Body of pancreas (tissue), 4 donors: ENCODE data around the gene IGFBP3. TPM values are rescaled to one million over a fixed set of nuclear protein-coding genes. Genes with fewer than 3 reads are reported as not detected.

Experiments used
- ATAC-seq: fragments of 150-250 bp; one replicate; pipeline ENCODE4 v1.9.1; 2016
- DNase-seq, 4 donors: peaks; one replicate each; pipeline ENCODE4 v3.0.0-alpha.2; 2019
- H3K27ac ChIP-seq, 4 donors: fragments of 200-600 bp; sonication (generic); 1 replicate in 3 of 4; 2 replicates in 1 of 4; pipeline versions ENCODE4 v1.5.1 to v1.6.1; 2016 to 2019; ENCODE audit warnings: mild to moderate bottlenecking in 1 of 4, mixed read lengths in 1 of 4, moderate library complexity in 1 of 4
- H3K27me3 ChIP-seq, 2 donors: fragments of 200-600 bp; sonication (generic); one replicate each; pipeline ENCODE4 v1.6.0; 2016; ENCODE audit warnings: mild to moderate bottlenecking in 1 of 2
- H3K36me3 ChIP-seq, 2 donors: fragments of 200-600 bp; sonication (generic); replicated peaks in 1 of 2; 2 replicates each; pipeline ENCODE4 v1.5.1; 2016; ENCODE audit warnings: low read depth in 2 of 2; ENCODE audit not compliant: insufficient read depth in 1 of 2
- H3K4me1 ChIP-seq: fragments of 200-600 bp; sonication (generic); one replicate; pipeline ENCODE4 v1.6.0; 2016
- H3K4me3 ChIP-seq, 2 donors: fragments of 200-600 bp; sonication (generic); 1 replicate in 1 of 2; 2 replicates in 1 of 2; pipeline ENCODE4 v1.5.1; 2016 to 2019
- H3K9me3 ChIP-seq, 3 donors: fragments of 200-600 bp; sonication (generic); 1 replicate in 2 of 3; 2 replicates in 1 of 3; pipeline ENCODE4 v1.5.1; 2016
- POLR2A ChIP-seq, 3 donors: fragments of 450-650 bp; IDR thresholded peaks; one replicate each; pipeline ENCODE4 v1.6.1; 2016; ENCODE audit warnings: antibody characterized with exemption in 3 of 3, mild to moderate bottlenecking in 2 of 3
- WGBS, 2 donors: methylation state at CpG; one replicate each; pipeline ENCODE4 v1.1.5; 2017; 5-methylcytosine and 5-hydroxymethylcytosine counted together
- intact Hi-C: fragments of 100-400 bp; cut with DNase I; formaldehyde crosslinking; loops from one replicate; pipeline ENCODE4 v1.15.1; 2023
- total RNA-seq, 2 donors: library from RNA; depleted of rRNA; stranded (reverse); fragments of >200 nt; gene quantifications; one replicate each; pipeline ENCODE4 v1.1.0, GENCODE V29; 2016
- TF ChIP-seq, protein P1 (sequence below), 7 experiments: fragments of 450-650 bp in 4 of 7; fragments of 200-600 bp in 3 of 7; sonication (generic) in 3 of 7; IDR thresholded peaks; one replicate each; pipeline ENCODE4 v1.5.1; 2016 to 2019; ENCODE audit warnings: antibody characterized with exemption in 7 of 7

The IGFBP3 gene
- total RNA-seq, 2 donors from 2014 or later: 100 to 405 TPM

GRCh38 chr7:45897042-45897690, 23.9 kb downstream of the IGFBP3 start:
- no peak overlapping the region for H3K4me3 ChIP-seq
- no peaks in the 10 kb centered on the region for H3K36me3 ChIP-seq
- no peaks in the 10 kb centered on the region for H3K9me3 ChIP-seq
- no peaks in the 10 kb centered on the region for H3K27me3 ChIP-seq
- TF ChIP-seq, protein P1, sequence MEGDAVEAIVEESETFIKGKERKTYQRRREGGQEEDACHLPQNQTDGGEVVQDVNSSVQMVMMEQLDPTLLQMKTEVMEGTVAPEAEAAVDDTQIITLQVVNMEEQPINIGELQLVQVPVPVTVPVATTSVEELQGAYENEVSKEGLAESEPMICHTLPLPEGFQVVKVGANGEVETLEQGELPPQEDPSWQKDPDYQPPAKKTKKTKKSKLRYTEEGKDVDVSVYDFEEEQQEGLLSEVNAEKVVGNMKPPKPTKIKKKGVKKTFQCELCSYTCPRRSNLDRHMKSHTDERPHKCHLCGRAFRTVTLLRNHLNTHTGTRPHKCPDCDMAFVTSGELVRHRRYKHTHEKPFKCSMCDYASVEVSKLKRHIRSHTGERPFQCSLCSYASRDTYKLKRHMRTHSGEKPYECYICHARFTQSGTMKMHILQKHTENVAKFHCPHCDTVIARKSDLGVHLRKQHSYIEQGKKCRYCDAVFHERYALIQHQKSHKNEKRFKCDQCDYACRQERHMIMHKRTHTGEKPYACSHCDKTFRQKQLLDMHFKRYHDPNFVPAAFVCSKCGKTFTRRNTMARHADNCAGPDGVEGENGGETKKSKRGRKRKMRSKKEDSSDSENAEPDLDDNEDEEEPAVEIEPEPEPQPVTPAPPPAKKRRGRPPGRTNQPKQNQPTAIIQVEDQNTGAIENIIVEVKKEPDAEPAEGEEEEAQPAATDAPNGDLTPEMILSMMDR (IDR thresholded peaks at IDR 0.05): no peak
- TF ChIP-seq POLR2A (IDR thresholded peaks at IDR 0.05): no peak
- ATAC-seq (no peak), DNase-seq (no peak)
- no peaks in the 10 kb centered on the region for H3K4me1 ChIP-seq
- whole genome bisulfite sequencing, 2 donors: 95 to 100% methylated on average over 1 of the region's 1 CpG
- intact Hi-C loops: no loop called here
- no peak overlapping the region for H3K27ac ChIP-seq

GRCh38 chr7:45894665-45895062, 26.4 kb downstream of the IGFBP3 start:
- Histone ChIP-seq H3K36me3 (no peaks in the 10 kb centered on the region), H3K9me3 (no peaks in the 10 kb centered on the region), H3K4me1 (no peaks in the 10 kb centered on the region), H3K27me3 (no peaks in the 10 kb centered on the region), H3K4me3 (no peak overlapping the region), H3K27ac (no peak overlapping the region)
- intact Hi-C loops: no loop called here
- ATAC-seq: no peak
- DNase-seq: no peak
- TF ChIP-seq, protein P1 (IDR thresholded peaks at IDR 0.05): no peak
- no peak for TF ChIP-seq POLR2A (IDR thresholded peaks at IDR 0.05)

DNA sequence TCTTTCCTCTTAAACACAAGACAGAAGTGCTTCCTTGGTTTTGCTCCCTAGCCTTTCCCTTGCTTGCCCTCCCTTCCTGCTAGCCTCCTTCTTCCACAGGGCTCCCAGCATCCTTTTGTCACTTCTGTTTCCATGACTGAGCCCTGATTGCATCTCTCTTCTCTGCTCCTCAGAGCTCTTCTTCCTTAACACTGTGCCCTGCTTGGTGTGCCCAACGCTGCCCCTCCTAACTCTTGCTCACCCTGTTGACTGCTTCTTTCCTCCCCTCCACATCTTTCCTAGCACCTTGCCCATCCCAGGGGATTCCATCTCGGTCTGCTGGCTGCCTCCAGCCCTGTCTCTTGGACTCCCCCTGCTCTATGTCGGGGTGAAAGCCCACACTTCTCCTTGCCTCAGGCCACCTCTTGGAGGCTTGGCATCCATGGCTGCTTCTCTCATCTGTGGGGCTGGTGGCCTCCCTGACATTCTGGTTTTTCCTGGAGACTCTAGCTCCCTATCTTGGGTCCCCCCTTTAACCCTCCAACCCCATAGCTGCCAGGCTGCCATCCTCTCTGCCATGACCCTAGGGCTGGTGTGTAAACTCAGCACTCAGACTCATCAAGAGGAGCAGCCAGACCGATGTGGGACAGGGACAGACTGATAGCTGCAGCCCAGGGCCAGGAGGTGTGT, 26.9 kb downstream of the IGFBP3 start:
- Histone ChIP-seq H3K36me3 (no peaks in the 10 kb centered on the region), H3K27ac (no peak overlapping the region), H3K4me1 (no peaks in the 10 kb centered on the region), H3K27me3 (no peaks in the 10 kb centered on the region), H3K4me3 (no peak overlapping the region), H3K9me3 (no peaks in the 10 kb centered on the region)
- TF ChIP-seq POLR2A (IDR thresholded peaks at IDR 0.05): no peak
- TF ChIP-seq, protein P1 (IDR thresholded peaks at IDR 0.05): no peak
- 78 to 79% methylated on average over 4 of the region's 4 CpGs for WGBS, 2 donors
- intact Hi-C loops: no loop called here
- ATAC-seq (no peak), DNase-seq (no peak)

GRCh38 chr7:45893374-45893995, 27.6 kb downstream of the IGFBP3 start:
- H3K27ac ChIP-seq: no peak overlapping the region
- peaks cover 5% of the 10 kb centered on the region for H3K4me1 ChIP-seq
- ATAC-seq: no peak
- no peak overlapping the region for H3K4me3 ChIP-seq
- H3K27me3 ChIP-seq: no peaks in the 10 kb centered on the region
- no peak for DNase-seq
- 48 to 60% methylated on average over 5 of the region's 5 CpGs for WGBS, 2 donors
- intact Hi-C loops: no loop called here
- TF ChIP-seq, protein P1 (IDR thresholded peaks at IDR 0.05): no peak
- TF ChIP-seq POLR2A (IDR thresholded peaks at IDR 0.05): no peak
- no peaks in the 10 kb centered on the region for H3K9me3 ChIP-seq
- H3K36me3 ChIP-seq: no peaks in the 10 kb centered on the region
